NCI-H146 treated with DMSO at 0.1 percent for 48 hours (cell line): ENCODE data around the gene AP1AR.

Experiments used
- DNase-seq: peaks from one replicate; lab custom pipeline; 2025; ENCODE audit not compliant: unreplicated experiment; lab: John Stamatoyannopoulos, UW

Gene AP1AR

DNA sequence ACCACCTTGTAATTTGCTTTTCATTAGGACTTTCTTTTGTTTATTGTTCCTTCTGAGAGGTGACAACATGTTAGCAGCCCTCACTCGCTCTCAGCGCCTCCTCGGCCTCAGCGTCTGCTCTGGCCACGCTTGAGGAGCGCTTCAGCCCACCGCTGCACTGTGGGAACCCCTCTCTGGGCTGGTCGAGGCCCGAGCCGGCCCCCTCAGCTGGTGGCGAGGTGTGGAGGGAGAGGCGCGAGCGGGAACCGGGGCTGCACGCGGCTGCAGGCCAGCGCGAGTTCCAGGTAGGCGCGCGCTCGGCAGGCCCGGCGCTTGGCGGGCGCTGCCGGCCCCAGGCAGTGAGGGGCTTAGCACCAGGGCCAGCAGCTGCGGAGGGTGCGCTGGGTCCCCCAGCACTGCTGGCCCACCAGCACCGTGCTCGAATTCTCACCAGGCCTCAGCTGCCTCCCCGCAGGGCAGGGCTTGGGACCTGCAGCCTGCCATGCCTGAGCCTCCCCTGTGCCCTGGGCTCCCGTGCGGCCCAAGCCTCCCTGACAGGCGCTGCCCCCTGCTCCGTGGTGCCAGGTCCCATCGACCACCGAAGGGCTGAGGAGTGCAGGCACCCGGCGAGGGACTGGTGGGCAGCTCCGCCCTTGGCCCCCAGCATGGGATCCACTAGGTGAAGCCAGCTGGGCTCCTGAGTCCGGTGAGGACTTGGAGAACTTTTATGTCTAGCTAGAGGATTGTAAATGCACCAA lies 9.2 kb upstream of the AP1AR start:
- DNase-seq: no peak

GRCh38 chr4:112225157-112225556 lies 6.4 kb upstream of the AP1AR start:
- DNase-seq: no peak

DNA sequence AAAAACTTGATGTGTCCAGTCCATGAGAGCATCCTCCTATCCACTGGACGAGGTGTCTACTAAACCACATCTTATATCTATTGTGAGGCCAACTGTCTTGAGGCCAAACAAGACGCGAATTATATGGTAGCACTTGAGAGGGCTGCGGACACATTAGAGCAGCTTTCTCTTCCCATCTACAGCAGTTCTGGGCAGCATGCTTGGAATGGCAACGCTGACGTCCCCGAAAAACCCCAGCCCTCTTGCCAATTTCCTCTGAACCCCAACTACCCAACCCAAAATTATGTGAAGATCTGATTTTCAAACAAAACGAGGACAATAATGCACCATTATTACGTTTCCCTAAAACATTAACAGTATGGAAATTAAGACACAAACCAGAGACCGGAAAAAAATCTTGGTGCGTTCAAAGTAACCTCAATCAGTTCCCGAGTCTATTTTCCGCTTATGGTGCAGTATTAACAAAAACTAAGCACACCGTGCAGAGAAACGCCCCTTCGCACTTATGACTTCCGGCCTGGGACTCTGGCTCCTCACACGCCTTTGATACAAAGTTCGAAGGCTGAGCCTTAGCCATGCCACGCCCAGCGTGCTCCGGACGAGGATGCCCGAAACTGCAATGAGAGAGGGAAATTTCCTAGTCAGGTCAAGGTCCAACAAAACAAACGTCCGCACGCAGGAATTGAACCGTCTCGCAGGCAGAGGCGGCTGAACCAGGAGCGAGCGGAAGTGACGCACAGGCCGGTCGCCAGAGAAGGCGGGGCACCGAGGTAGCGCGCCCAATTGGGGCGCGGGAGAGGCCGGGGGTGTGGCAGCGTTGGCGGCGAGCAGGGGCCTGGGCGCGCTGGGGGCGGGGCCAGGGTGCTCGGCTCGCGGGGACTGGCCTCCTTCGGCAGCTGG lies 458 bp upstream of the AP1AR start:
- DNase-seq: peak; percentile 79

- no peak for DNase-seq
These were observed 3.5 kb downstream of the AP1AR start for GRCh38 chr4:112234952-112235609.

- DNase-seq: no peak
These were observed 4.5 kb downstream of the AP1AR start for GRCh38 chr4:112236040-112236439.

- no peak for DNase-seq
These were observed 7.2 kb downstream of the AP1AR start for GRCh38 chr4:112238833-112239232.

DNA sequence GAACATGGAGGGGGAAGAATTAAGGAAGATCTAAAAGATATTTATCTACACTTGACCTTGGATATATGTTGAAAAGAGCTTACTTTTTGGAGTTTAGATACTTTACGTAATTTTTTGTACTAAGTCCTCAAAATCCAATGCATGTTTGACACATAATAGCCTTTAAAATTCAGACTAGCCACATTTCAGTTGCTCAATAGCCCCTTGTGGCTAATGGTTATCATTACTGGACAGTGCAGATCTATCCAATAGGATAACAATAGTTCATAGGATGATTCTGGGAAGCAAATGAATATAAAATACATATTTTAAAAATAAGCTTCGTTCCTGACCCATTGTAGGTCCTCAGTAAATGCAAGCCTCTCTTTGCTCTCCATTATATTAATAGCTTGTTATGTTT lies 13.8 kb downstream of the AP1AR start:
- no peak for DNase-seq

GRCh38 chr4:112247021-112247420 lies 15.4 kb downstream of the AP1AR start:
- DNase-seq: no peak

GRCh38 chr4:112251019-112251643 lies 19.5 kb downstream of the AP1AR start:
- no peak for DNase-seq

DNA sequence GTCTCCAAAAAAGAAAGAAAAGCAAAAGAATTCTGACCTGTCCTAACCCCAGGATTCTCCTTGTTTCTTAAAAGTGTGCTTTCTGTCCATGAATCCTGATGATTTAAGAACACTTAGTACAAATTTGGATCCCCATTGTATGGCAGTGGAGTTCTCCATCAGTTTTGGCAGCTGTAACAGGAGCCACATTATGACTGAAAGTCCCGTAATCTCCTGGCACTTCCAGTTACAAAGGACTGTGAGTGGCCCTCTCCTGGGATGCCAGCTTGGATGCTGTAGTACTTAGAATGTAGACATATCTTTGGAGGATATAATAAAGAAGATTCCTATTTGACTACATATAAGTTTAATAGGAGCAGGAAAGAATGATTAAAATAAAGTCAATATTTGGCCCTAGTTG lies 20.6 kb downstream of the AP1AR start:
- no peak for DNase-seq

DNA sequence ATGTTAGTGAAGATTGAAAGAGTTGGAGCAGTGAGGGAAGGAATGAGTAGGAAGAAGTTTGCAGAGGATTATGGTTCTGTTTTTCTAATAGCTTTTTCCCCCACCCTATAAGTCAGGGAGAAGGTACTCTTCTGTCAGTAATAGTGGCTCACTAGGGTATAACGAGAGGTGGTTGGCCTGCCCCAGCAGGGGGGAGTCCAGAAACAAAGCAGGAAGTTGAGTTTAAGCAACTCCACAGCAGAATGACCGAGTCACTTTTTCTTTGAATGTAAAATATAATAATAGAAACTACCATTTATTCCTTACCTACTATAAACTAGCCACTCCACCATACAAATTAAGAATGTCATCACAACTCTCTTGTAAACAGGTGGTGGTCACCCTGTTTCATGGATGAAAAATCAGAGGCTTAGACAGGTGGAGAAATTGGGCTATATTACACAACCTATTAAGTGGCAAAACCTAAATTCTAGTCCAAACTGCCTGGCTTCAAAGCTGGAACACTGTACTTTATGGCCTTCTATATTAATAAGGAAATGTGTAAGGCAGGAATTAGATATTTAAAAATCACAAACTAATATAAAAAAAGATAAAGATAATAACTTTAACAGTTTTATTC lies 21.9 kb downstream of the AP1AR start:
- DNase-seq: no peak

DNA sequence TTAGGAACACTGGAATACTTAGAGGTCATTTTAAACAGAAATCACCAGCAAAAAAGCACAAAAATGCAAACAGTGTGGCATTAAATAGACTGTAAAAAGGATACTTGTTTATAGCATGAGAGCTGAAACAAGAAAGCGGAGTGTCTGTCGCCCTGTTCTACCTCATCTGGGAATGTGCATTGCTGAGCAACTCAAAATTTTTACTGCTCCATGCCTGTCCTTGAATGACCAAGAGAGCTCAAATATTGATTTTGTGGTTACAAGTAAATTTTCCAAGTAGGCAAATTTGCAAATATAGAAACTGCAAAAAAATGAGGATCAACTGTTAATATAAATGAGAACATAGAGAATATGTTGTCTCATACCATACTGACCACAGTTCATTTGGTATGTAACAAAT lies 25.5 kb downstream of the AP1AR start:
- DNase-seq: no peak

- no peak for DNase-seq
These were observed 35.2 kb downstream of the AP1AR start for GRCh38 chr4:112266823-112267222.

DNA sequence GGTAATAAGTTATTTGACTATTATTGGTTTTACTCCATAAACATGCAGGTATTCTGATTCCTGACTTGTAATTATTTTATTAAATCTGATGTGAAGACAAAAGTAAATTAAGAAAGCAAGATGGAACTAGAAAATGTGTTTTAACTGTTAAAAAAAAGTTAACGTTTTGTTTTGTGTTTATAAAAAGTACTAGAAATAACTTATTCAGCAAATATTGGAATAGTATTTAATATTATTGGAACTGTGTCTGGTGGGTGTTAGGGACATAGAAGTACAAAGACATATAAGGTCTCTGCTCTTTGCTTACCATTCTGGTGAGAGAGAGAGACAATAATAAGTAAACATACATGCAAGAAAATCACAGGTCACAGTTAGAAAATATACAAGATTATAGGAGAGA lies 38.5 kb downstream of the AP1AR start:
- DNase-seq: no peak

DNA sequence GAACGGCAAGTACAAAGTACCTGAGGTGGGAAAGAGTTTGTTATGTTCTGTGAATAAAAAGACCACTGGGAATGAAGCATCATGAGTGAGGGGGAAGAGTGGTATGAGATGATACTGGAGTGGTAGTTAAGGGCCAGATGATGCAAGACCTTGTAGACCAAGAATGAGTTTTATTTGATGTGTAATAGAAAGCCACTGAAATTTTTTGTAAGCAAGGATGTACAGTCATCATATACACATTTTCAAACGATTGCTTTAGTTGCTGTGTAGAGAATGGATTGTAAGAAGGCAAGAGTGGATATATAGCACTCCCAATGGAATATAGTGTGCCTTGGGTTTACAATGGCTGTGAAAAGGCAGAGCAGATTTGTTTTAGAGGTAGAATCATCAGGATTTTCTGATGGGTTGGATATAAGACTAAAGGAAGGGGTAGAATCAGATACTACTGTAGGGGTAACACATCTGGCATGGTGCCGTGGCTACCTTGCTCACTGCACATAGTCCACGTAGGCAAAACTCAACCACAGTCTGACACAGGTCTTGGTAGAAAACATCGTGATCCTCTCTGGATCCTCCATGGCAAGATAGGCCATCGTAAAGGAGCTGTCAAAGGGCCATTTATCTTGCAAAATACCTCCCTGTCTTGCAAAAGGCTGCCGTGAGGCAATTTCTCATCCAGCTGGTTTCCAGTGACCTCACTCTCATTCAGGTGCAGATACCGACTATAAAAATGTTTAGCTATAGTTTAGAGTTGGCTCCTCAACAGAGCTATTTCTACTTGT lies 39.2 kb downstream of the AP1AR start:
- DNase-seq: no peak

- DNase-seq: no peak
These were observed 40.7 kb downstream of the AP1AR start for GRCh38 chr4:112272292-112272691.

- no peak for DNase-seq
These were observed 43.4 kb downstream of the AP1AR start for GRCh38 chr4:112274959-112275358.

- DNase-seq: no peak
These were observed 44.5 kb downstream of the AP1AR start for GRCh38 chr4:112276113-112276512.

DNA sequence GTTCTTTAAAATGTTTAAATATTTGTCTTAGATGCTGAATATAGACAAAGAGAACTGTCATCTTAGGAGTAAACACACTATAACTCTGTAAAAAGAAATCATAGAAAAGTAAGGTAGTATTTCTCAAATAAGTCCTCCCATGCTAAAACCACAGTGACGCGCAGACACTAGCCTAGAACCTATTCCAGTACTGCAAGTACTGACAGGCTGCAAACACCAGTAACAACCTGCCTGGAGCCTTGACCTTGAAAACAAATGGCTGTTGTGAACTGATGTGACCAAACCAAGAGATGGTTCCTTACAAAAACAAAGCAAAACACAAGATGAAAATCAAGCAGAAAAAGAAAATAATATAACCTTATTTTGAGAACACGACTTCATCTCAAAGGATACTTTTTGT lies 45.6 kb downstream of the AP1AR start:
- no peak for DNase-seq
